ENCODE results near the gene ITGAD.

ITGAD gene

GRCh38 chr16:31461921-31462804, 69.0 kb downstream of the ITGAD start:
- TF ChIP-seq POLR2A (IDR thresholded peaks at IDR 0.05; ENCODE audit: extremely low read depth, insufficient read length) (no peak), MYC (IDR thresholded peaks at IDR 0.05; ENCODE audit: low read depth, low read length) (no peak), CTCF (IDR thresholded peaks at IDR 0.05; ENCODE audit: low read depth, low read length) (no peak), MAX (IDR thresholded peaks at IDR 0.05; ENCODE audit: low read depth, low read length) (no peak)
- no peak for DNase-seq (ENCODE audit: low read depth)
- no peak overlapping the region for H3K4me3 ChIP-seq (ENCODE audit: low read depth, low read length)

- DNase-seq (ENCODE audit: low read depth), result no peak
- TF ChIP-seq MYC (IDR thresholded peaks at IDR 0.05; ENCODE audit: low read depth, low read length) (no peak), CTCF (IDR thresholded peaks at IDR 0.05; ENCODE audit: low read depth, low read length) (no peak), MAX (IDR thresholded peaks at IDR 0.05; ENCODE audit: low read depth, low read length) (no peak), POLR2A (IDR thresholded peaks at IDR 0.05; ENCODE audit: extremely low read depth, insufficient read length) (no peak)
- no peak overlapping the region for H3K4me3 ChIP-seq (ENCODE audit: low read depth, low read length)
Observed at GRCh38 chr16:31464348-31464769, 71.2 kb downstream of the ITGAD start.

- TF ChIP-seq CTCF (IDR thresholded peaks at IDR 0.05; ENCODE audit: low read depth, low read length) (no peak), MAX (IDR thresholded peaks at IDR 0.05; ENCODE audit: low read depth, low read length) (no peak), MYC (IDR thresholded peaks at IDR 0.05; ENCODE audit: low read depth, low read length) (no peak), POLR2A (IDR thresholded peaks at IDR 0.05; ENCODE audit: extremely low read depth, insufficient read length) (no peak)
- DNase-seq (ENCODE audit: low read depth), result no peak
- no peak overlapping the region for H3K4me3 ChIP-seq (ENCODE audit: low read depth, low read length)
Observed at GRCh38 chr16:31464781-31465260, 71.7 kb downstream of the ITGAD start.

- no peak overlapping the region for H3K4me3 ChIP-seq (ENCODE audit: low read depth, low read length)
- DNase-seq (ENCODE audit: low read depth), result no peak
- TF ChIP-seq POLR2A (IDR thresholded peaks at IDR 0.05; ENCODE audit: extremely low read depth, insufficient read length), result no peak
- TF ChIP-seq MAX (IDR thresholded peaks at IDR 0.05; ENCODE audit: low read depth, low read length), result no peak
- no peak for TF ChIP-seq CTCF (IDR thresholded peaks at IDR 0.05; ENCODE audit: low read depth, low read length)
- no peak for TF ChIP-seq MYC (IDR thresholded peaks at IDR 0.05; ENCODE audit: low read depth, low read length)
Observed at GRCh38 chr16:31465788-31466370, 72.7 kb downstream of the ITGAD start.

GRCh38 chr16:31466381-31466841, 73.3 kb downstream of the ITGAD start:
- H3K4me3 ChIP-seq (ENCODE audit: low read depth, low read length), result no peak overlapping the region
- DNase-seq (ENCODE audit: low read depth), result no peak
- TF ChIP-seq CTCF (IDR thresholded peaks at IDR 0.05; ENCODE audit: low read depth, low read length) (no peak), MYC (IDR thresholded peaks at IDR 0.05; ENCODE audit: low read depth, low read length) (no peak), MAX (IDR thresholded peaks at IDR 0.05; ENCODE audit: low read depth, low read length) (no peak), POLR2A (IDR thresholded peaks at IDR 0.05; ENCODE audit: extremely low read depth, insufficient read length) (no peak)
